Thyroid gland (tissue), 4 donors: ENCODE measurements around the gene CDC25B. TPM values are rescaled to one million over a fixed set of nuclear protein-coding genes. Genes with fewer than 3 reads are reported as not detected.

Source experiments
- DNase-seq, 2 donors: peaks; one replicate each; pipeline ENCODE4 v3.0.0-alpha.2; 2019
- H3K27ac ChIP-seq, 3 donors: fragments of 200-600 bp; sonication (generic); 1 replicate in 2 of 3; 2 replicates in 1 of 3; pipeline ENCODE4 v1.5.1; 2016 to 2019; ENCODE audit warnings: mild to moderate bottlenecking in 1 of 3, moderate library complexity in 1 of 3
- H3K27me3 ChIP-seq: fragments of 200-600 bp; sonication (generic); one replicate; pipeline ENCODE4 v1.5.1; 2019
- H3K36me3 ChIP-seq, 2 donors: fragments of 200-600 bp; sonication (generic); one replicate each; pipeline ENCODE4 v1.5.1; 2016 to 2019
- H3K4me1 ChIP-seq, 2 donors: fragments of 200-600 bp; sonication (generic); one replicate each; pipeline ENCODE4 v1.5.1; 2017 to 2019
- H3K4me3 ChIP-seq, 3 donors: fragments of 200-600 bp; sonication (generic); replicated peaks in 1 of 3; 1 replicate in 2 of 3; 2 replicates in 1 of 3; pipeline ENCODE4 v1.5.1; 2016; ENCODE audit warnings: mild to moderate bottlenecking in 1 of 3
- H3K9me3 ChIP-seq: fragments of 200-600 bp; sonication (generic); one replicate; pipeline ENCODE4 v1.5.1; 2017
- CTCF ChIP-seq, 6 experiments: fragments of 200-600 bp in 3 of 6; fragments of 450-650 bp in 3 of 6; sonication (generic) in 3 of 6; IDR thresholded peaks; one replicate each; pipeline ENCODE4 v1.5.1; 2016 to 2019; ENCODE audit warnings: antibody characterized with exemption in 6 of 6, mild to moderate bottlenecking in 2 of 6, inconsistent platforms in 1 of 6, moderate library complexity in 1 of 6
- POLR2A ChIP-seq, 2 donors: fragments of 450-650 bp; IDR thresholded peaks; one replicate each; pipeline ENCODE4 v1.6.1; 2017; ENCODE audit warnings: antibody characterized with exemption in 2 of 2, mild to moderate bottlenecking in 2 of 2, moderate library complexity in 1 of 2
- WGBS, 2 donors: methylation state at CpG; one replicate each; pipeline ENCODE4 v1.1.5; 2017; 5-methylcytosine and 5-hydroxymethylcytosine counted together
- intact Hi-C: fragments of 100-400 bp; cut with DNase I; formaldehyde crosslinking; loops from one replicate; pipeline ENCODE4 v1.15.1; 2023
- total RNA-seq, 4 donors: library from RNA; depleted of rRNA; stranded (reverse); fragments of >200 nt; gene quantifications; one replicate each; pipeline ENCODE4 v1.2.3, GENCODE V29; 2016

The CDC25B gene
- 10 to 100 TPM; 23.7 to 43.9 (median 27.8) TPM for total RNA-seq

GRCh38 chr20:3795511-3796468 lies at the start of gene CDC25B:
CDC25B (plus strand) TSS chr20:3796310; CDS start chr20:3796532, 222 bp downstream.
- intact Hi-C loops = no loop called here
- Histone ChIP-seq H3K36me3 (no peaks in the 10 kb centered on the region), H3K4me1 (peaks cover 5 to 31% of the 10 kb centered on the region in 2 donors), H3K9me3 (no peaks in the 10 kb centered on the region), H3K27me3 (no peaks in the 10 kb centered on the region), H3K4me3 (peak within 1 kb of the TSS; percentile 48 to 85 (median 79)), H3K27ac (peak within 1 kb of the TSS; percentile 92 to 99 (median 95))
- peak; percentile 96 for DNase-seq
- TF ChIP-seq POLR2A (IDR thresholded peaks at IDR 0.05) (peak in 1 of 2 donors; percentile 68), CTCF (IDR thresholded peaks at IDR 0.05) (peak; percentile 38 to 80 (median 62))
- 1% methylated on average over 31 to 41 of the region's 69 CpGs for WGBS, 2 donors

- WGBS, 2 donors = 84 to 91% methylated on average over 2 of the region's 2 CpGs
- Histone ChIP-seq H3K4me3 (no peak overlapping the region), H3K27me3 (no peaks in the 10 kb centered on the region), H3K36me3 (no peaks in the 10 kb centered on the region), H3K4me1 (peaks cover 9 to 28% of the 10 kb centered on the region in 2 donors), H3K9me3 (no peaks in the 10 kb centered on the region), H3K27ac (no peak overlapping the region)
- no peak for DNase-seq
- TF ChIP-seq POLR2A (IDR thresholded peaks at IDR 0.05) (no peak), CTCF (IDR thresholded peaks at IDR 0.05) (no peak)
- intact Hi-C loops = no loop called here
These were observed 48.6 kb upstream of the CDC25B start for GRCh38 chr20:3747471-3747870.

GRCh38 chr20:3748073-3748472 lies 48.0 kb upstream of the CDC25B start:
- Histone ChIP-seq H3K27me3 (no peaks in the 10 kb centered on the region), H3K27ac (no peak overlapping the region), H3K36me3 (no peaks in the 10 kb centered on the region), H3K4me1 (peaks cover 9 to 28% of the 10 kb centered on the region in 2 donors), H3K4me3 (no peak overlapping the region), H3K9me3 (no peaks in the 10 kb centered on the region)
- WGBS, 2 donors = 80 to 86% methylated on average over 2 to 8 of the region's 16 CpGs
- intact Hi-C loops = no loop called here
- TF ChIP-seq POLR2A (IDR thresholded peaks at IDR 0.05) (no peak), CTCF (IDR thresholded peaks at IDR 0.05) (no peak)
- DNase-seq = no peak

- TF ChIP-seq POLR2A (IDR thresholded peaks at IDR 0.05) = no peak
- no peak for TF ChIP-seq CTCF (IDR thresholded peaks at IDR 0.05)
- Histone ChIP-seq H3K4me3 (no peak overlapping the region), H3K36me3 (no peaks in the 10 kb centered on the region), H3K4me1 (peaks cover 9 to 28% of the 10 kb centered on the region in 2 donors), H3K9me3 (no peaks in the 10 kb centered on the region), H3K27ac (no peak overlapping the region), H3K27me3 (no peaks in the 10 kb centered on the region)
- no peak for DNase-seq
- intact Hi-C loops = no loop called here
- 70 to 73% methylated on average over 18 to 21 of the region's 24 CpGs for WGBS, 2 donors
These were observed 46.9 kb upstream of the CDC25B start for GRCh38 chr20:3749087-3749688.
